ENCODE measurements around the gene NAPSA.
"Not testable (repeated sequence)": the region's sequence is repeated elsewhere in the genome, so short reads cannot be mapped to it uniquely, and the experiment has no call there.

NAPSA gene

GRCh38 chr19:50365434-50366306 is at the start of gene NAPSA:
Gene NAPSA, minus strand, starts transcription at chr19:50365639. Its CDS starts 18 bp downstream, at chr19:50365621.
- DNase-seq = no peak

DNA sequence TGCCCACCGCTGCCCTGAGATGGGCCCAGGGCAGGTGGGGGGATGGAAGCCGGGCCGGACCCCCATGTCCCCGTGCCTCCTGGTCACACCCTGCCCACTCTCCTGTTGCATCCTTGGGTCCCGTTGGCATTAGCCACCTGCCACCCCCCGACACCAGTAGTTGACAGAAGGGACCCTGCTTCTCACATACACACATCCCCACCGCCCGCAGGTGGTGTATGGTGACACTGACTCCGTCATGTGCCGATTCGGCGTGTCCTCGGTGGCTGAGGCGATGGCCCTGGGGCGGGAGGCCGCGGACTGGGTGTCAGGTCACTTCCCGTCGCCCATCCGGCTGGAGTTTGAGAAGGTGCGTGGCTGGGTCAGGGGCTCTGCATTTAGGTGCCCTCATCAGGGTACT is 48.1 kb upstream of the NAPSA start:
- DNase-seq = no peak

DNA sequence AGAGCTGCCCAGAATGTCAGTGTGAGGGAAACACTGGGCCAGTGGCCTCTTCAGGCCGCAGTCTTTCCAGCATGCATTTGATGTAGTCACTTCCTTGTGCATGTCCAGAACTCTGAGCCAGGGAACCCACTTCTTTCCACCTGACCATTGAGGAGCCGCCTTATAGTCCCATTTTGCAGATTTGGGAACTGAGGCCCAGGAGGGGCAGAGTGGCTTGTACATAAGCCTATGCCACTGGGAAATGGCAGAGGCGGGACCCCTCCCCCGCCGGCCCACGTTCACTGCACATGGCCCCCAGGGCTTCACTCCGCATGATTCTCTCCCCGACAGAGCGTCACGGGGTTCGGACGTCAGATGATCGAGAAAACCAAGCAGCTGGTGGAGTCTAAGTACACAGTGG is 47.7 kb upstream of the NAPSA start:
- no peak for DNase-seq

- DNase-seq = no peak
Measured at GRCh38 chr19:50412419-50412818, 47.0 kb upstream of the NAPSA start.

DNA sequence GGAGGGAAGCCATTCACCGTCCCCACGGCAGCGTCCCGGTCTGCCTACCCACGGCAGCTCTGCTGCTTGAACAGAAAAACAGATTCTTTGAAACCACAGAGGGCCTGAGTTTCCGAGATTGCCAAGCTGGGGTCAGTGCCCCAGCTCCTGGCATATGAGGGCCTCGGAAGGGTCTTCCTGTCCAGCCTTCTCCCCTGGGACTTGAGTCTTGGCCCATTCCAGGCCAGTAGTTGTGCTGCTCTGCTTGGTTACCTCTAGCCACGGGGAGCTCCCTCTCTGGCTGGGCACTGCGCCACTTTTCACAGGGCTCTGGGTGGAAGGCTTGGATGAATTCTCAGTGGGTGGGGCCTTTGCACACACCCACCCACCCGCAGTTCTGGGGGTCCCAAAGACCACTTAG is 44.7 kb upstream of the NAPSA start:
- DNase-seq = no peak

DNA sequence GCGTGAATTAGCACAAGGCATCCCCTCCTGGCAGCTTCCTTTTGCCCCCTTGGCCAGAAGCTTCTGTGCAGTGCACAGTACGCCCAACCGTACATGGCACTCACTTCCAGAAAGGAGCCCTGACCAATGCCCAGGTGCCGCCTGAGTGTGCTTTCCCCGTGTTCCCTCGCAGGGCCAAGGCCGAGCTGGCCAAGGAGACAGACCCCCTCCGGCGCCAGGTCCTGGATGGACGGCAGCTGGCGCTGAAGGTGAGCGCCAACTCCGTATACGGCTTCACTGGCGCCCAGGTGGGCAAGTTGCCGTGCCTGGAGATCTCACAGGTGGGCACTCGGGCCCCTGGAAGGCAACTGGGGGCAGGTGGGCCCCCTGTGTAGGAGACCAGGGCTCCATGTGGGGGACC is 43.9 kb upstream of the NAPSA start:
- DNase-seq = no peak

DNA sequence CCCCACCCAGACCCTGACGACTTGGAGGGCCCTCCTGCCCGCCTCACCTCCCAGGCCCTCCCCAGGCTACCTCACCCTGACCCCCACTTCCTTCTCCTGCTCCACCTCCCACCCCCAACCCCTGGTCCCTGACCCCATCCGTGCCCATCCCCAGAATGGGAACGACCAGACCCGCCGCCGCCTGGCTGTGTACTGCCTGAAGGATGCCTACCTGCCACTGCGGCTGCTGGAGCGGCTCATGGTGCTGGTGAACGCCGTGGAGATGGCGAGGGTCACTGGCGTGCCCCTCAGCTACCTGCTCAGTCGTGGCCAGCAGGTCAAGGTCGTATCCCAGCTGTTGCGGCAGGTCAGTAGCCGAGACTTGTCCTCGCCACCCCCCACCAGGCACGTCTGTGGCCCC is 41.4 kb upstream of the NAPSA start:
- DNase-seq = no peak

GRCh38 chr19:50406156-50406820 is 40.8 kb upstream of the NAPSA start:
- no peak for DNase-seq

- DNase-seq = no peak
Measured at GRCh38 chr19:50402544-50403301, 37.3 kb upstream of the NAPSA start.

DNA sequence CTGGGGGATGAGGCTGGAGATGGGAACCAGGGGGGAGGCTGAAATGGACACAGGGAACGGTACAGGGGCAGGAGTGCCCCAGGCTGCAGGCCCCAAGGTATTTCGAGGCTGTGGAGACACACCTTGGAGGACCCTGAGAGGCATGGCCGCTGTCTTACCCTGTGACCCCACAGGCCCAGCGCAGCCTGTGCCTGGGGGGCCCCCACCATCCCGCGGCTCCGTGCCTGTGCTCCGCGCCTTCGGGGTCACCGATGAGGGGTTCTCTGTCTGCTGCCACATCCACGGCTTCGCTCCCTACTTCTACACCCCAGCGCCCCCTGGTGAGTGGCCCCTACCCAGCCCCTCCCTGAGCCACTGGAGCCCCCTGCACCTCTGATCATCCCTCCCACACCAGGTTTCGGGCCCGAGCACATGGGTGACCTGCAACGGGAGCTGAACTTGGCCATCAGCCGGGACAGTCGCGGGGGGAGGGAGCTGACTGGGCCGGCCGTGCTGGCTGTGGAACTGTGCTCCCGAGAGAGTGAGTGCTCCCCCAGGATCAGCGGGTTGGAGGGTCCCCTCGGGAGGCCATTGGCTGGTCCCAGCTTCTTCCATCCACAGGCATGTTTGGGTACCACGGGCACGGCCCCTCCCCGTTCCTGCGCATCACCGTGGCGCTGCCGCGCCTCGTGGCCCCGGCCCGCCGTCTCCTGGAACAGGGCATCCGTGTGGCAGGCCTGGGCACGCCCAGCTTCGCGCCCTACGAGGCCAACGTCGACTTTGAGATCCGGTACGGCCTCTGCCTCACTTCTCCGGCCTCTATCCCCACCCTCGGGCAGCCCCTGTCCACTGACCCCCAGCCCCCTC is 36.4 kb upstream of the NAPSA start:
- DNase-seq = no peak

DNA sequence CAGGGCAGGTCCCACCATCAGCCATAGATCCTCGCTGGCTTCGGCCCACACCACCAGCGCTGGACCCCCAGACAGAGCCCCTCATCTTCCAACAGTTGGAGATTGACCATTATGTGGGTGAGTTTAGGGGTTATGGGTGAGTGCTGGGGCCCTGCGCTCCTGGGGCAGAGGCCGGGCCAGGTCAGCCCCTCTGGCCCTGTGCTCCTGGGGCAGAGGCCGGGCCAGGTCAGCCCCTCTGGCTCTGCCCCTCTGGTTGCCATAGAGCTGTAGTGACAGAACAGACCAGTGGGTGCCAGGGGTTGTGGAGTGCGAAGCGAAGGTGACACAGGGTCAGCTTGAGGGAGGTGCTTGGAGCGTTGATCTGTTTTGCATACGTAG is 33.9 kb upstream of the NAPSA start:
- no peak for DNase-seq

- no peak for DNase-seq
Measured at GRCh38 chr19:50398675-50399367, 33.4 kb upstream of the NAPSA start.

DNA sequence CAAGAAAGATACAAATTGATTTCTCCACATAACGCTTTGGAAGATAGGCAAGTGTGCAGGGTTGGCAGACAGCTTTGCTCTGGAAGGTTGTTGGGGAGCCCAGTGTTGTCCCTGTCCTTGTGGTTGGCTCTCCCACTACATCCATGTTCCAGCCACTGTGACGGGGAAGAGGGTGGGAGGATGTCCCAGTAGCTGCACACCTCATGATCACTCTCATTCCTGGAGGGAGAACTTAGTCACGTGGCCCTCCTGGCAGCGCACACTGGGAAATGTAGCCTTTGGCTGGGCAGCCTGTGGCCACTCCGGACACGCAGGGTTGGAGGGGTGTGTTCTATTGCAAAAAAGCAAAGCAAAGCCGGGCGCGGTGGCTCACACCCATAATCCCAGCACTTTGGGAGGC is 28.6 kb upstream of the NAPSA start:
- DNase-seq = no peak

DNA sequence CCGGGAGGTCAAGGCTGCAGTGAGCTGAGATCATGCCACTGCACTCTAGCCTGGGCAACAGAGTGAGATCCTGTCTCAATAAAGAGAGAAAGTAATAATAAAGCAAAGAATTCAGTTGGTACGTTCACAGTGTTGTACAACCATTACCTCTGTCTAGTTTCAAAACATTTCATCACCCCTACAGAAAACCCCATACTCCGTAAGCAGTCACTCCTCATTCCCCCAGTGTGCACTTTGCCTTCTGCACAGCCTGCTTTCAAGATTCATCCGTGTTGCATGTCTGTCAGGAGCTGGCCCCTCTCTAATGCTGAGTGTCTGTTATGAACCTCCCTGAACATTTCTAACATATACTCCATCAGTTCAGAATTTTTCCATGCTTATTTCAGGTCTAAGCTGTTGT is 28.1 kb upstream of the NAPSA start:
- no peak for DNase-seq

- no peak for DNase-seq
Measured at GRCh38 chr19:50392759-50393158, 27.3 kb upstream of the NAPSA start.

- DNase-seq = not testable (repeated sequence)
Measured at GRCh38 chr19:50390952-50391351, 25.5 kb upstream of the NAPSA start.

GRCh38 chr19:50390295-50390694 is 24.9 kb upstream of the NAPSA start:
- not testable (repeated sequence) for DNase-seq

DNA sequence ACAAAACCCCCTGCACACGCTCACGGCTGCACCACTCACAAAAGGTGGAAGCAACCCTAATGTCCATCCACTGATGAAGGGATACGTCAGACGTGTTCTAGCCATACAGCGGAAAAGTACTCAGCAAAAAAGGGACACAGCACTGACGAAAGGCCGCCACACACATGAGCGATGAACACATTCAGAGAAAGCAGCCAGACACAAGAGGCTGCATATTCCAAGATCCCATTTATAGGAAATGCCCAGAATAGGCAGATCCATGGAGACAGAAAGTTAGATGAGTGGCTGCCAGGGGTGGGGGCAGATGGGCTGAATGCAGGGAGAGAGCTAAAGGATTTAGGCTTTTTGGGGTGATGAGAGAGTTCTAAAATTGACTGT is 22.4 kb upstream of the NAPSA start:
- no peak for DNase-seq

- no peak for DNase-seq
Measured at GRCh38 chr19:50387176-50387867, 21.9 kb upstream of the NAPSA start.

- no peak for DNase-seq
Measured at GRCh38 chr19:50384685-50385535, 19.5 kb upstream of the NAPSA start.
